ENCODE data around the gene ATPAF1. TPM values are rescaled to one million over a fixed set of nuclear protein-coding genes. Genes with fewer than 3 reads are reported as not detected.

Gene ATPAF1
- total RNA-seq, 1 donor from 2014 or later, result 22.2 TPM

GRCh38 chr1:46594063-46594462, 74.1 kb downstream of the ATPAF1 start:
- no peak for DNase-seq (ENCODE audit: low read depth in 2 of 2)

- DNase-seq (ENCODE audit: low read depth in 2 of 2), result no peak
These were observed 75.3 kb downstream of the ATPAF1 start for GRCh38 chr1:46592823-46593222.

- no peak for DNase-seq (ENCODE audit: low read depth in 2 of 2)
These were observed 78.6 kb downstream of the ATPAF1 start for GRCh38 chr1:46589529-46589928.

- no peak for DNase-seq (ENCODE audit: low read depth in 2 of 2)
These were observed 81.1 kb downstream of the ATPAF1 start for GRCh38 chr1:46587069-46587468.

GRCh38 chr1:46585312-46585938, 82.7 kb downstream of the ATPAF1 start:
- DNase-seq (ENCODE audit: low read depth in 2 of 2), result no peak

GRCh38 chr1:46583494-46583893, 84.7 kb downstream of the ATPAF1 start:
- no peak for DNase-seq (ENCODE audit: low read depth in 2 of 2)

GRCh38 chr1:46582972-46583371, 85.2 kb downstream of the ATPAF1 start:
- no peak for DNase-seq (ENCODE audit: low read depth in 2 of 2)

Other genes starting within 250 kb of the ATPAF1 start
- gene DMBX1, start 178.5 kb downstream of the ATPAF1 start, total RNA-seq, result not detected in 2 replicates
- not detected in 2 replicates for gene KNCN, start 116.7 kb downstream of the ATPAF1 start, total RNA-seq
- gene MKNK1, start 64.1 kb downstream of the ATPAF1 start, total RNA-seq, result 11.8 and 12.1 TPM in 2 replicates
- 6.3 and 10.3 TPM in 2 replicates for gene MOB3C, start 51.6 kb downstream of the ATPAF1 start, total RNA-seq
- gene TEX38, start 3.5 kb upstream of the ATPAF1 start, total RNA-seq, result under 0.01 TPM in 1 of 2 replicates, not detected in the other
- gene EFCAB14, start 50.8 kb upstream of the ATPAF1 start, total RNA-seq, result 44.7 and 65.7 TPM in 2 replicates
- gene CYP4B1, start 130.7 kb upstream of the ATPAF1 start, total RNA-seq, result not detected in 2 replicates